Astrocyte (in vitro differentiated cells and primary cell): ENCODE data around the gene BYSL. TPM values are rescaled to one million over a fixed set of nuclear protein-coding genes. Genes with fewer than 3 reads are reported as not detected.

ENCODE experiments used
- DNase-seq: peaks from one replicate; pipeline ENCODE4 v3.0.0-alpha.2; 2010; ENCODE audit warnings: low read depth
- FAIRE-seq: peaks from 2 replicates; lab custom pipeline; 2011; peaks lifted over from hg19 to GRCh38; lab: Jason Lieb, UNC
- H2AFZ ChIP-seq: 2 replicates; pipeline ENCODE4 v1.6.0; 2012; ENCODE audit warnings: low read depth, low read length, inconsistent platforms
- H3K27ac ChIP-seq: 2 replicates; pipeline ENCODE4 v1.5.1; 2011; ENCODE audit warnings: low read depth, low read length, inconsistent platforms
- H3K27me3 ChIP-seq: 2 replicates; pipeline ENCODE4 v1.6.0; 2011; ENCODE audit warnings: low read length, inconsistent platforms; ENCODE audit not compliant: insufficient read depth
- H3K36me3 ChIP-seq: 2 replicates; pipeline ENCODE4 v1.5.1; 2011; ENCODE audit warnings: low read length, inconsistent platforms; ENCODE audit not compliant: insufficient read depth
- H3K4me1 ChIP-seq: 2 replicates; pipeline ENCODE4 v1.5.1; 2011; ENCODE audit warnings: low read length, inconsistent platforms; ENCODE audit not compliant: insufficient read depth
- H3K4me2 ChIP-seq: 2 replicates; pipeline ENCODE4 v1.6.0; 2012; ENCODE audit warnings: low read length, inconsistent platforms
- H3K4me3 ChIP-seq: 2 replicates; pipeline ENCODE4 v1.5.1; 2011; ENCODE audit warnings: low read depth, mild to moderate bottlenecking, low read length, inconsistent platforms; ENCODE audit not compliant: insufficient read depth
- H3K79me2 ChIP-seq: 2 replicates; pipeline ENCODE4 v1.6.0; 2012; ENCODE audit warnings: mild to moderate bottlenecking, low read length, inconsistent platforms; ENCODE audit not compliant: insufficient read depth
- H3K9ac ChIP-seq: 2 replicates; pipeline ENCODE4 v1.6.0; 2012; ENCODE audit warnings: mild to moderate bottlenecking, low read length, inconsistent platforms
- H3K9me3 ChIP-seq: 2 replicates; pipeline ENCODE4 v1.5.1; 2012; ENCODE audit warnings: low read depth, mild to moderate bottlenecking, low read length, inconsistent platforms; ENCODE audit not compliant: insufficient read depth
- H4K20me1 ChIP-seq: 2 replicates; pipeline ENCODE4 v1.6.0; 2012; ENCODE audit warnings: low read length, inconsistent platforms; ENCODE audit not compliant: insufficient read depth
- H3K27ac Mint-ChIP-seq: one replicate; pipeline ENCODE4 v1.8.0; 2021; ENCODE audit warnings: mild to moderate bottlenecking, mixed read lengths; ENCODE audit not compliant: unreplicated experiment
- H3K27me3 Mint-ChIP-seq: one replicate; pipeline ENCODE4 v1.8.0; 2021; ENCODE audit warnings: low read depth, mixed read lengths; ENCODE audit not compliant: unreplicated experiment
- H3K36me3 Mint-ChIP-seq: one replicate; pipeline ENCODE4 v1.8.0; 2021; ENCODE audit warnings: low read depth, mixed read lengths; ENCODE audit not compliant: unreplicated experiment
- H3K4me1 Mint-ChIP-seq: one replicate; pipeline ENCODE4 v1.8.0; 2021; ENCODE audit warnings: low read depth, mixed read lengths; ENCODE audit not compliant: unreplicated experiment
- H3K4me3 Mint-ChIP-seq: one replicate; pipeline ENCODE4 v1.8.0; 2021; ENCODE audit warnings: mild to moderate bottlenecking, moderate library complexity, mixed read lengths; ENCODE audit not compliant: unreplicated experiment
- H3K9me3 Mint-ChIP-seq: one replicate; pipeline ENCODE4 v1.8.0; 2021; ENCODE audit warnings: mild to moderate bottlenecking, mixed read lengths; ENCODE audit not compliant: unreplicated experiment
- CTCF ChIP-seq: IDR thresholded peaks from 2 replicates; pipeline ENCODE4 v1.5.1; 2011; ENCODE audit warnings: low read depth, mild to moderate bottlenecking, inconsistent platforms, low read length, moderate library complexity; ENCODE audit not compliant: insufficient read depth
- EZH2 ChIP-seq: IDR thresholded peaks from 2 replicates; pipeline ENCODE4 v1.6.1; 2012; ENCODE audit warnings: mild to moderate bottlenecking, low read length, inconsistent platforms; ENCODE audit not compliant: insufficient read depth
- total RNA-seq: library from RNA; stranded (reverse); gene quantifications from 2 replicates; pipeline ENCODE4 v1.2.1, GENCODE V29; 2021

Gene BYSL
- total RNA-seq, 1 donor from 2014 or later: 41.2 TPM

- Mint-ChIP-seq H3K27me3 (no peaks in the 10 kb centered on the region), H3K27ac (no peak overlapping the region), H3K36me3 (peaks cover 15% of the 10 kb centered on the region), H3K4me1 (peaks cover 7% of the 10 kb centered on the region), H3K4me3 (no peak overlapping the region), H3K9me3 (no peaks in the 10 kb centered on the region)
- TF ChIP-seq EZH2 (no peak), CTCF (no peak)
- H3K9ac ChIP-seq: no peak overlapping the region
- no peak for FAIRE-seq
- no peaks in the 10 kb centered on the region for H3K4me1 ChIP-seq
- H4K20me1 ChIP-seq: peaks cover 82% of the 10 kb centered on the region
- peaks cover 67% of the 10 kb centered on the region for H3K36me3 ChIP-seq
- H3K79me2 ChIP-seq: peaks cover 28% of the 10 kb centered on the region
- H3K9me3 ChIP-seq: no peaks in the 10 kb centered on the region
- no peak overlapping the region for H3K4me3 ChIP-seq
- no peak for DNase-seq
- H2AFZ ChIP-seq: no peak overlapping the region
- H3K4me2 ChIP-seq: no peak overlapping the region
- H3K27ac ChIP-seq: no peak overlapping the region
- no peaks in the 10 kb centered on the region for H3K27me3 ChIP-seq
These were observed 10.5 kb downstream of the BYSL start for GRCh38 chr6:41931792-41932191.

- H3K9me3 ChIP-seq: no peaks in the 10 kb centered on the region
- H3K4me1 Mint-ChIP-seq: peaks cover 7% of the 10 kb centered on the region
- no peak overlapping the region for H3K9ac ChIP-seq
- H3K4me2 ChIP-seq: no peak overlapping the region
- H3K79me2 ChIP-seq: peaks cover 23% of the 10 kb centered on the region
- peaks cover 68% of the 10 kb centered on the region for H3K36me3 ChIP-seq
- TF ChIP-seq EZH2 (no peak), CTCF (no peak)
- peaks cover 15% of the 10 kb centered on the region for H3K36me3 Mint-ChIP-seq
- no peak overlapping the region for H3K4me3 Mint-ChIP-seq
- H3K4me1 ChIP-seq: no peaks in the 10 kb centered on the region
- no peak overlapping the region for H3K27ac ChIP-seq
- H3K27ac Mint-ChIP-seq: no peak overlapping the region
- H3K9me3 Mint-ChIP-seq: no peaks in the 10 kb centered on the region
- H3K4me3 ChIP-seq: no peak overlapping the region
- no peaks in the 10 kb centered on the region for H3K27me3 Mint-ChIP-seq
- DNase-seq: no peak
- no peak overlapping the region for H2AFZ ChIP-seq
- FAIRE-seq: no peak
- no peaks in the 10 kb centered on the region for H3K27me3 ChIP-seq
- peaks cover 82% of the 10 kb centered on the region for H4K20me1 ChIP-seq
These were observed 11.1 kb downstream of the BYSL start for GRCh38 chr6:41932378-41932777.

- H3K9me3 Mint-ChIP-seq: no peaks in the 10 kb centered on the region
These were observed 13.2 kb downstream of the BYSL start for GRCh38 chr6:41934278-41935192.

More at GRCh38 chr6:41934278-41935192, 13.2 kb downstream of the BYSL start:
- Mint-ChIP-seq H3K4me1 (peaks cover 19% of the 10 kb centered on the region), H3K27me3 (no peaks in the 10 kb centered on the region), H3K36me3 (peaks cover 15% of the 10 kb centered on the region), H3K27ac (no peak overlapping the region), H3K4me3 (no peak overlapping the region)
- Histone ChIP-seq H4K20me1 (peaks cover 90% of the 10 kb centered on the region), H3K4me2 (no peak overlapping the region), H3K79me2 (peaks cover 32% of the 10 kb centered on the region), H3K9me3 (no peaks in the 10 kb centered on the region), H3K4me1 (peaks cover 7% of the 10 kb centered on the region), H3K27ac (no peak overlapping the region), H3K9ac (no peak overlapping the region), H3K36me3 (peaks cover 52% of the 10 kb centered on the region), H2AFZ (no peak overlapping the region), H3K27me3 (no peaks in the 10 kb centered on the region), H3K4me3 (no peak overlapping the region)
- DNase-seq (no peak), FAIRE-seq (no peak)
- TF ChIP-seq CTCF (no peak), EZH2 (no peak)
